ENCODE data around the gene DIP2A.

DIP2A gene

DNA sequence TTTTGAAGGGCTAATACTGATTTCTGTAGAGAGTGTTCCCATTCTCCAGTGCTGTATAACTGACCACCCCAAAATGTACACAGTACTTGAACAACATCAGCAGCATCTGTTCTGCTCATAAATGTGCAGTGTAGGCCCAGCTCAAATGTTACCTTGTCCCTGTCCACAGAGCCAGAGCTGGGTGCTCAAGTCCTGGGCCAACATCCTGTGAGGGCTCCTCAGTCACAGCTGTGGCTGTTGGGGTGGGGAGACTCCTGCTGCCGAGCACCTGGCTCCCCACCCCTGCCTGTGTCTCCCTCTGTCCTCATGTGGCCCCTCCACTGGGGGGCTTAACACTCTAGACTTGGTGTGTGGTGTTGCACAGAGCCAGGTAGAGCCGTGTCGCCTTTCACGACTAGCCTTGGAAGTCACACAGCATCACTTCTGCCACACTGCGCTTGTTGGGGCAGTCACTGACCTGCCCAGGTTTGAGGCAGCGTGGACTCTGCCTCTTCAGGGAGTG lies 30.5 kb downstream of the DIP2A start:
- Histone ChIP-seq H3K27me3 (no peaks in the 10 kb centered on the region), H3K9me3 (no peaks in the 10 kb centered on the region), H3K36me3 (peaks cover 15 to 26% (median 22%) of the 10 kb centered on the region in 3 donors), H3K4me1 (no peaks in the 10 kb centered on the region), H3K27ac (no peak overlapping the region), H3K4me3 (no peak overlapping the region)
- TF ChIP-seq, protein P1, sequence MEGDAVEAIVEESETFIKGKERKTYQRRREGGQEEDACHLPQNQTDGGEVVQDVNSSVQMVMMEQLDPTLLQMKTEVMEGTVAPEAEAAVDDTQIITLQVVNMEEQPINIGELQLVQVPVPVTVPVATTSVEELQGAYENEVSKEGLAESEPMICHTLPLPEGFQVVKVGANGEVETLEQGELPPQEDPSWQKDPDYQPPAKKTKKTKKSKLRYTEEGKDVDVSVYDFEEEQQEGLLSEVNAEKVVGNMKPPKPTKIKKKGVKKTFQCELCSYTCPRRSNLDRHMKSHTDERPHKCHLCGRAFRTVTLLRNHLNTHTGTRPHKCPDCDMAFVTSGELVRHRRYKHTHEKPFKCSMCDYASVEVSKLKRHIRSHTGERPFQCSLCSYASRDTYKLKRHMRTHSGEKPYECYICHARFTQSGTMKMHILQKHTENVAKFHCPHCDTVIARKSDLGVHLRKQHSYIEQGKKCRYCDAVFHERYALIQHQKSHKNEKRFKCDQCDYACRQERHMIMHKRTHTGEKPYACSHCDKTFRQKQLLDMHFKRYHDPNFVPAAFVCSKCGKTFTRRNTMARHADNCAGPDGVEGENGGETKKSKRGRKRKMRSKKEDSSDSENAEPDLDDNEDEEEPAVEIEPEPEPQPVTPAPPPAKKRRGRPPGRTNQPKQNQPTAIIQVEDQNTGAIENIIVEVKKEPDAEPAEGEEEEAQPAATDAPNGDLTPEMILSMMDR (IDR thresholded peaks at IDR 0.05): no peak
- no peak for DNase-seq
- intact Hi-C loops (cut with DNase I; ENCODE audit: low total_unique reads): no loop called here

DNA sequence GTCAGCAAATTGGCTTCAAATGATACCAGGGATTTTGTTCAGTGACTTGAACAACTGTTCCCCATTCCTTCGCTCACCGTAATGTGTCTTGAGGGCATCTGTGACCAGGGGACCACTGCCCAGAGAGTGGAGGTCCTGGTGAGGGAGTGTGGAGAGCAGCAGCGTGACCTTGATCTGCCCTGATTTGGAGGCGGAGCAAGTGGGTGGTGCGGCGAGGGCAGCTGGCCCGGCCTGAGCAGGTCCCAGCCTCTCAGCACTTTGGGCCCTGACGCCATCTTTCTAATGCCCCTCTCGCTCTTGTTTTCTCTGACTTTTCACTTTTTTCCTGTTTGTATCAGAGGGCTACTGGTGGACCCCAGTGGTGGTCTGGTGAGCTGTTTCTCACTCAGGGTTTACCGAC lies 31.1 kb downstream of the DIP2A start:
- intact Hi-C loops (cut with DNase I; ENCODE audit: low total_unique reads): no loop called here
- DNase-seq: no peak
- H3K4me1 ChIP-seq: no peaks in the 10 kb centered on the region
- no peaks in the 10 kb centered on the region for H3K27me3 ChIP-seq
- no peak overlapping the region for H3K4me3 ChIP-seq
- H3K9me3 ChIP-seq: no peaks in the 10 kb centered on the region
- TF ChIP-seq, protein P1 (IDR thresholded peaks at IDR 0.05): no peak
- no peak overlapping the region for H3K27ac ChIP-seq
- peaks cover 15 to 26% (median 25%) of the 10 kb centered on the region in 3 donors for H3K36me3 ChIP-seq

DNA sequence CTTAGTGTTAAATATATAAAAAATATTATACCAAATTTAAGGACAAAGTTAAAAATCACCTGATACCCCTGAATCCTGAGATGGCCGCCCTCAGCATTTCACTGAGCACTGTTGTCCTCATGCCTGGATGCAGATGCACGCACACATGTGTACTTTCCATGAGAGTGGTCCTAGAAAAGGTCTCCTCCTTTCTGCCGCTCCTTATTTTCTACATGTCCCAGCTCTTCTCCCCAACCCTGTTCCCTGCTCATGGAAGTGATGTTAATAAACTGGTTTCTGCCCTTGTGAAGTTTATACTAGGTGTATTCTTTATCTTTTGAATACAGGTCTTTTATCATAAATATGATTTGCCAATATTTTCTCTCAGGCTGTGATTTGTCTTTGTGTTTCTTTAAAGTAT lies 32.9 kb downstream of the DIP2A start:
- H3K4me3 ChIP-seq: no peak overlapping the region
- H3K9me3 ChIP-seq: no peaks in the 10 kb centered on the region
- H3K4me1 ChIP-seq: no peaks in the 10 kb centered on the region
- no peak overlapping the region for H3K27ac ChIP-seq
- intact Hi-C loops (cut with DNase I; ENCODE audit: low total_unique reads): no loop called here
- peaks cover 15 to 24% (median 21%) of the 10 kb centered on the region in 3 donors for H3K36me3 ChIP-seq
- TF ChIP-seq, protein P1 (IDR thresholded peaks at IDR 0.05): no peak
- no peaks in the 10 kb centered on the region for H3K27me3 ChIP-seq
- no peak for DNase-seq

DNA sequence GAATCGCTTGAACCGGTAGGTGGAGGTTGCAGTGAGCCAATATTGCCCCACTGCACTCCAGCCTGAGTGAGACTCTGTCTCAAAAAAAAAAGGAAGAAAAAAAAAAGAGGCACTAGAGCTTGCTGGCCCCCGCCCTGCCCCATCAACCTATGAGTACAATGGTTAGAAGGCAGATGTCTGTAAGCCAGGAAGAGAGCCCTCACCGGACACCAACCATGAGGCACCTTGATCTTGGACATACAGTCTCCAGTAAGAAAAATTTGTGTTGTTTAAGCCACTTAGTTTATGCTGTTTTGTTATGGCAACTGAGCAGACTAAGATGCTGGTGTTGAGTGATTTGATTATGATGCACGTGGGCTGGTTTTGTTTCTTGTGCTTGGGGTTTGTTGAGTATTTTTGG lies 34.2 kb downstream of the DIP2A start:
- intact Hi-C loops (cut with DNase I; ENCODE audit: low total_unique reads): no loop called here
- H3K9me3 ChIP-seq: no peaks in the 10 kb centered on the region
- peaks cover 18 to 34% (median 26%) of the 10 kb centered on the region in 3 donors for H3K36me3 ChIP-seq
- H3K4me1 ChIP-seq: no peaks in the 10 kb centered on the region
- TF ChIP-seq, protein P1 (IDR thresholded peaks at IDR 0.05): no peak
- no peak for DNase-seq
- H3K27me3 ChIP-seq: no peaks in the 10 kb centered on the region
- H3K4me3 ChIP-seq: no peak overlapping the region
- H3K27ac ChIP-seq: no peak overlapping the region

DNA sequence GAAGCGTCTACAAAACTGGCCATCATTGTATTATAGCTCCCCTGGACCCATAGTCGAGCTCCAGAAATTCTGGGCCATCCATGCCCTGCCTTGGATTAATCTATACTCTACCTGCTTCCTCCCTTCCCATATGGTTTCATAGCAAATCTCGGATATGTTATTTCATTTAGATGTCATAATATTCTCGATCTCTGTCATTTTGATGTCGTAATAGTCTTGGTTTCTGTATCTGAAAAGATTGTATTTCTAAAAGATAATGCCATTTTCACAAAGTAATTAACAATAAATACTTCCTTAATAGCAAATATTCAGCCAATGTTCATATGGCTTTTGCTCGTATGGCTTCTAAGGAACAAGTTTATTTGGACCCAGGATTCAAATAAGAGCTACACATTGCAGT lies 35.1 kb downstream of the DIP2A start:
- H3K36me3 ChIP-seq: peaks cover 25 to 44% (median 36%) of the 10 kb centered on the region in 3 donors
- no peak overlapping the region for H3K4me3 ChIP-seq
- H3K27me3 ChIP-seq: no peaks in the 10 kb centered on the region
- intact Hi-C loops (cut with DNase I; ENCODE audit: low total_unique reads): no loop called here
- TF ChIP-seq, protein P1 (IDR thresholded peaks at IDR 0.05): no peak
- no peaks in the 10 kb centered on the region for H3K4me1 ChIP-seq
- no peak overlapping the region for H3K27ac ChIP-seq
- DNase-seq: no peak
- no peaks in the 10 kb centered on the region for H3K9me3 ChIP-seq
